NCI-H187 (cell line): Measurements from ENCODE around the gene TMCO4.
"Not testable (repeated sequence)": the region's sequence is repeated elsewhere in the genome, so short reads cannot be mapped to it uniquely, and the experiment has no call there.

Experiments
- DNase-seq, 2 experiments: peaks; one replicate each; lab custom pipeline; 2025; lab: John Stamatoyannopoulos, UW

Gene TMCO4

GRCh38 chr1:19656134-19656779 is 143.5 kb downstream of the TMCO4 start:
- no peak for DNase-seq

GRCh38 chr1:19655718-19656080 is 144.0 kb downstream of the TMCO4 start:
- DNase-seq = no peak

GRCh38 chr1:19654886-19655717 is 144.6 kb downstream of the TMCO4 start:
- DNase-seq = no peak

- DNase-seq = no peak
Observed at GRCh38 chr1:19654386-19654785, 145.3 kb downstream of the TMCO4 start.

GRCh38 chr1:19651141-19651737 is 148.5 kb downstream of the TMCO4 start:
- DNase-seq = no peak

- no peak for DNase-seq
Observed at GRCh38 chr1:19650416-19651140, 149.1 kb downstream of the TMCO4 start.

GRCh38 chr1:19648689-19649088 is 151.0 kb downstream of the TMCO4 start:
- no peak for DNase-seq

- DNase-seq = no peak
Observed at GRCh38 chr1:19648239-19648638, 151.5 kb downstream of the TMCO4 start.

- no peak for DNase-seq
Observed at GRCh38 chr1:19647643-19648042, 152.1 kb downstream of the TMCO4 start.

- DNase-seq = no peak
Observed at GRCh38 chr1:19646377-19647319, 153.1 kb downstream of the TMCO4 start.

GRCh38 chr1:19645411-19646251 is 154.1 kb downstream of the TMCO4 start:
- DNase-seq = no peak

- no peak for DNase-seq
Observed at GRCh38 chr1:19644681-19645410, 154.9 kb downstream of the TMCO4 start.

GRCh38 chr1:19644395-19644680 is 155.4 kb downstream of the TMCO4 start:
- DNase-seq = no peak

- peak in 1 of 2 experiments; percentile 15 for DNase-seq
Observed at GRCh38 chr1:19643602-19644394, 155.9 kb downstream of the TMCO4 start, which contains the start of gene NBL1. Gene NBL1, plus strand, starts transcription at chr1:19644311. Its CDS starts 10,720 bp downstream, at chr1:19655031.

GRCh38 chr1:19643121-19643520 is 156.6 kb downstream of the TMCO4 start:
- DNase-seq = no peak

- no peak for DNase-seq
Observed at GRCh38 chr1:19640363-19641316, 159.1 kb downstream of the TMCO4 start.

GRCh38 chr1:19639999-19640362 is 159.7 kb downstream of the TMCO4 start:
- DNase-seq = no peak

GRCh38 chr1:19639228-19639627 is 160.5 kb downstream of the TMCO4 start:
- DNase-seq = not testable (repeated sequence)
